Measurements from ENCODE around the gene GGCT.
"Not testable (repeated sequence)": the region's sequence is repeated elsewhere in the genome, so short reads cannot be mapped to it uniquely, and the experiment has no call there.

Gene GGCT

DNA sequence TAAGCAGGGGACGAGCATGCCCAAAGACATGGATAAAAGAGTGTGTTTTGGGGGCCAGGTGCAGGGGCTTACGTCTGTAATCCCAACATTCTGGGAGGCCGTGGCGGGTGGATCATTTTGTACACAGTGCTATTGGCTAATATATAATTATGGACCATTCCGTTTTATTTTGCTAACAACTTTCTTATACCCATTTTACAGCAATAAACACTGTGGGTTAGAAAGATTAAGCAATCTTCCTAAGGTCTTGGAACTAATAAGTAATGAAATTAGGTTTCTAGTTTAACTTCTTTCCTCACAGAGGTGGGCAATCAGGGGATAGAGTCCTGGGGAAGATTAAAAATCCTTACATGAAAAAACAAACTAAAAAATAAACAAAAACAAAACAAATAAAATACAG, 3.4 kb downstream of the GGCT start:
- TF ChIP-seq POLR2AphosphoS5 (IDR thresholded peaks at IDR 0.05; ENCODE audit: low read depth, low read length) (no peak), TAF1 (IDR thresholded peaks at IDR 0.05; ENCODE audit: borderline replicate concordance, low read depth, low read length) (no peak), POLR2A (IDR thresholded peaks at IDR 0.05; ENCODE audit: low read depth, low read length) (no peak)
- FAIRE-seq (no peak), DNase-seq (ENCODE audit: insufficient read length) (no peak)

- DNase-seq (ENCODE audit: insufficient read length) (no peak), FAIRE-seq (no peak)
- TF ChIP-seq POLR2A (IDR thresholded peaks at IDR 0.05; ENCODE audit: low read depth, low read length) (no peak), TAF1 (IDR thresholded peaks at IDR 0.05; ENCODE audit: borderline replicate concordance, low read depth, low read length) (no peak), POLR2AphosphoS5 (IDR thresholded peaks at IDR 0.05; ENCODE audit: low read depth, low read length) (no peak)
Observed at GRCh38 chr7:30493228-30493627, 11.4 kb downstream of the GGCT start.

GRCh38 chr7:30491417-30491816, 13.2 kb downstream of the GGCT start:
- FAIRE-seq (no peak), DNase-seq (ENCODE audit: insufficient read length) (no peak)
- no peak for TF ChIP-seq POLR2AphosphoS5 (IDR thresholded peaks at IDR 0.05; ENCODE audit: low read depth, low read length)
- TF ChIP-seq TAF1 (IDR thresholded peaks at IDR 0.05; ENCODE audit: borderline replicate concordance, low read depth, low read length): no peak
- no peak for TF ChIP-seq POLR2A (IDR thresholded peaks at IDR 0.05; ENCODE audit: low read depth, low read length)

GRCh38 chr7:30487371-30487770, 17.3 kb downstream of the GGCT start:
- DNase-seq (ENCODE audit: insufficient read length): no peak
- no peak for FAIRE-seq
- no peak for TF ChIP-seq POLR2A (IDR thresholded peaks at IDR 0.05; ENCODE audit: low read depth, low read length)
- no peak for TF ChIP-seq TAF1 (IDR thresholded peaks at IDR 0.05; ENCODE audit: borderline replicate concordance, low read depth, low read length)

- no peak for FAIRE-seq
- TF ChIP-seq POLR2A (IDR thresholded peaks at IDR 0.05; ENCODE audit: low read depth, low read length) (no peak), POLR2AphosphoS5 (IDR thresholded peaks at IDR 0.05; ENCODE audit: low read depth, low read length) (no peak), TAF1 (IDR thresholded peaks at IDR 0.05; ENCODE audit: borderline replicate concordance, low read depth, low read length) (no peak)
- DNase-seq (ENCODE audit: insufficient read length): no peak
Observed at GRCh38 chr7:30485667-30486066, 19.0 kb downstream of the GGCT start.

GRCh38 chr7:30481416-30481815, 23.2 kb downstream of the GGCT start:
- FAIRE-seq; DNase-seq (ENCODE audit: insufficient read length): not testable (repeated sequence)

DNA sequence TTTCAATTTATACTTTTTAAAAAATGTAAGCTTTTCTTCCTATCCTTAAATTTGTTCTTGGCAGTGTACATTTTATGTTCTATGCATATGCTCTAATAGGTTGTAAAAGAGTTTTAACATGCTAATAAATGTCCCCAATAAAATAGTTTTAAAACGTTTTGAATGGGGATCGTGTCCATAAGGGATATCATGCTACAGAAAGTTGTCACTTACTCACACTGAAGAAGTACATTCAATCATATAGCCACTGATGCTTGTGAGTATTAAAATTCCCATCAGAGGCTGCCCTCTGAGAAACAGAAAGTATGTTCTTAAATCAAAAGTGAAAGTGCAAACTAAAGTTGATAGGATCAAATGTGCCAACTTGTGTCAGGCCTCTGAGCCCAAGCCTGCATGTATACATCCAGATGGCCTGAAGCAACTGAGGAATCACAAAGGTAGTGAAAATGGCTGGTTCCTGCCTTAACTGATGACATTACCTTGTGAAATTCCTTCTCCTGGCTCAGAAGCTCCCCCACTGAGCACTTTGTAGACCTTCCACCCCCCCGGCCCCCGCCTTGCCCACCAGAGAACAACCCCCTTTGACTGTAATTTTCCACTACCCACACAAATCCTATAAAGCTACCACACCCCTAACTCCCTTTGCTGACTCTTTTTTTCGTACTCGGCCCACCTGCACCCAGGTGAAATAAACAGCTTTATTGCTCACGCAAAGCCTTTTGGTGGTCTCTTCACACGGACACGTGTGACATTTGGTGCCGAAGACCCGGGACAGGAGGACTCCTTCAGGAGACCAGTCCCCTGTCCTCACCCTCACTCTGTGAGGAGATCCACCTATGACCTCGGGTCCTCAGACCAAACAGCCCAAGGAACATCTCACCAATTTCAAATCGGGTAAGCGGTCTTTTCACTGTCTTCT, 25.2 kb downstream of the GGCT start:
- no peak for FAIRE-seq
- TF ChIP-seq TAF1 (IDR thresholded peaks at IDR 0.05; ENCODE audit: borderline replicate concordance, low read depth, low read length) (no peak), POLR2A (IDR thresholded peaks at IDR 0.05; ENCODE audit: low read depth, low read length) (no peak), POLR2AphosphoS5 (IDR thresholded peaks at IDR 0.05; ENCODE audit: low read depth, low read length) (no peak)
- DNase-seq (ENCODE audit: insufficient read length): no peak

DNA sequence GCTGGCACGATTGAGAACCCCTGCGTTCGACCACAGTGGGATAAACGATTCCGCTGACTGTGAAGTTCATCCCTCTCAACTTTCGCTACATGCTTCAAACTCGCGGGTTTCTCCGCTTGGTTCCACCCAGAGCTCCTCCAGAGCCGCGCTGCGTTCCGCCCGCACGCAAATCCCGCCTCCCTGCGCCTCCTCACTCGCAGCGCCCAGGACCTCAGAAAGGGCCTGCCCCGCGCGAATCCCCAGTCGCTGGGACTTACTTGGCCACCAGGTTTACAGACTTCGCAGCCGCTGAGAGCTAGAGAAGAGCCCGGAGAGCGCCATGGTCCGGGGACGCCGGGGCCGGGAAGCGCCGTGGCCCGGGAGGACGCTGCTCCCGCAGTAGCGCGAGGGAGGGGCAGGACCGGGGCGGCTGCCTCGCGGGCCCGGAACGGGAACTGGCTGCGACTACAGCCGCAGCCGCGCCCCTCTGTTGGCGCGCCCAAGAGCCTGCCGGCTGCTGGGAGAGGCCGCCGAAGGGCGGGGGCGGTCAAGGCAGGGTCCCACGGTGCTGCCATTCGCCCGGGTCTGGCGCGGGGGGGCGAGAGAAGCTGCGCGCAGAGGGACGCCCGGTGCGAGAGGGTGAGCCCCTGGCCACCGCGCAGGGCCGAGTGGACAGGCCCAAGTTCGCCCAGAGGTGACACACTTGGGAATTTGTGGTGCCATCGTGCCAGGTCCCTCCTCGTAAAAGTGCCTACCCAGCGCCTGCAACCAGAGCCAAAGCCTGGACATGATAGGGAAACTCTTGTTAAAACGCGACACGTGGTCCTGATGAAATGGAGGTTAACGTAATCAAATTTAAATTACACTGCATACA, 26.1 kb downstream of the GGCT start, which contains the start of gene NOD1:
NOD1 (minus strand) TSS at position 436 of the 853 bp plus-strand sequence. CDS start 21,863 bp downstream, outside the sequence.
- FAIRE-seq (peak; percentile 90), DNase-seq (ENCODE audit: insufficient read length) (peak; percentile 68)
- TF ChIP-seq POLR2AphosphoS5 (IDR thresholded peaks at IDR 0.05; ENCODE audit: low read depth, low read length) (peak; percentile 47; the same call in 1 of the 2 replicates), POLR2A (IDR thresholded peaks at IDR 0.05; ENCODE audit: low read depth, low read length) (peak; percentile 73; the same call in 1 of the 2 replicates), TAF1 (IDR thresholded peaks at IDR 0.05; ENCODE audit: borderline replicate concordance, low read depth, low read length) (peak; percentile 56)

DNA sequence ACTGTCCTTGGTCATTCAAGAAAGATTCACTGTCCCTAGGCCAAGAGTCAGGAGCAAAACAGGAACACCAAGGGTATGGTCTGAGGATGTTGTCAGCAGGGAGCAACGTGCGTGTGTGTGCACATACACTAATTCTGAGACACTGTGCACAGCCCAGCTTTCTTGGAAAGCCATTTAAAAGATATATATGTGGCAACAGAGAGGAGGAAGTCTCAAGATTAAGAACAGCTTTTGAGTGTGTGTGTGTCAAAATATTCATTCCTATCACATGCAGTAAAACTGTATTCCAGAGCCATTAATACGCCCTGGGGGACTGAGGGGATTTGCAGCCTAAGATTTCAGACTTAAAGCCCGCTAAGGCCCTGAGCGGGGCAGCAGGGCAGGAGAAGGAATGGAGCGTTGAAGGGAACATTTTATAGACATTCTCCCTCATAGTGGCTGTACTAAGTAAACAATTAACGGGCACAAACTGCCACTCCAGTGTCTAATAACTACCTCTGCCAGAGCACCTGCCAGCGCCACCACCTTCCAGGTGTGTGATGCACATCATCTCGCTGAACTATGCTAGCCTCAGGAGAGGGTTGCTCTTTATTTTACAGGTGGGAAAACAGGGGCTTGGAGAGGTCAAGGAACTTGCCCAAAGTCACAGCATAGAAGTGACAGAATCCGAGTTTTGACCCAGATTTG, 28.0 kb downstream of the GGCT start:
- no peak for TF ChIP-seq POLR2A (IDR thresholded peaks at IDR 0.05; ENCODE audit: low read depth, low read length)
- no peak for TF ChIP-seq POLR2AphosphoS5 (IDR thresholded peaks at IDR 0.05; ENCODE audit: low read depth, low read length)
- DNase-seq (ENCODE audit: insufficient read length) (no peak), FAIRE-seq (no peak)

- TF ChIP-seq POLR2A (IDR thresholded peaks at IDR 0.05; ENCODE audit: low read depth, low read length): no peak
- no peak for TF ChIP-seq TAF1 (IDR thresholded peaks at IDR 0.05; ENCODE audit: borderline replicate concordance, low read depth, low read length)
- no peak for TF ChIP-seq POLR2AphosphoS5 (IDR thresholded peaks at IDR 0.05; ENCODE audit: low read depth, low read length)
- no peak for DNase-seq (ENCODE audit: insufficient read length)
- FAIRE-seq: peak; percentile 60
Observed at GRCh38 chr7:30475580-30475979, 29.0 kb downstream of the GGCT start.

- no peak for TF ChIP-seq POLR2AphosphoS5 (IDR thresholded peaks at IDR 0.05; ENCODE audit: low read depth, low read length)
- TF ChIP-seq POLR2A (IDR thresholded peaks at IDR 0.05; ENCODE audit: low read depth, low read length): no peak
- TF ChIP-seq TAF1 (IDR thresholded peaks at IDR 0.05; ENCODE audit: borderline replicate concordance, low read depth, low read length): no peak
- FAIRE-seq: no peak
- DNase-seq (ENCODE audit: insufficient read length): no peak
Observed at GRCh38 chr7:30474893-30475292, 29.7 kb downstream of the GGCT start.

Measured in GM12892 (cell line).